AG09309 (cell line): ENCODE data around the gene SPX.

ENCODE experiments used
- DNase-seq: peaks from one replicate; pipeline ENCODE4 v3.0.0-alpha.2; 2010; ENCODE audit warnings: low read depth
- H3K4me3 ChIP-seq: 2 replicates; pipeline ENCODE4 v1.5.1; 2011; ENCODE audit warnings: mild to moderate bottlenecking, low read depth, low read length, moderate library complexity; ENCODE audit not compliant: control insufficient read depth
- CTCF ChIP-seq: IDR thresholded peaks from 2 replicates; pipeline ENCODE4 v1.5.1; 2011; ENCODE audit warnings: mild to moderate bottlenecking, low read depth, low read length, inconsistent platforms; ENCODE audit not compliant: insufficient read depth, control insufficient read depth; ENCODE audit errors: missing control alignments

The SPX gene

GRCh38 chr12:21566223-21566906, 40.3 kb downstream of the SPX start:
- no peak for TF ChIP-seq CTCF
- H3K4me3 ChIP-seq: no peak overlapping the region
- DNase-seq: no peak

- no peak overlapping the region for H3K4me3 ChIP-seq
- DNase-seq: no peak
- TF ChIP-seq CTCF: no peak
Observed at GRCh38 chr12:21566907-21567394, 40.9 kb downstream of the SPX start.

- no peak for TF ChIP-seq CTCF
- DNase-seq: no peak
- no peak overlapping the region for H3K4me3 ChIP-seq
Observed at GRCh38 chr12:21568115-21568514, 42.0 kb downstream of the SPX start.

GRCh38 chr12:21571046-21571445, 45.0 kb downstream of the SPX start:
- H3K4me3 ChIP-seq: no peak overlapping the region
- no peak for TF ChIP-seq CTCF
- no peak for DNase-seq

- no peak for TF ChIP-seq CTCF
Observed at GRCh38 chr12:21573733-21574358, 47.8 kb downstream of the SPX start.

GRCh38 chr12:21576431-21576830, 50.3 kb downstream of the SPX start:
- H3K4me3 ChIP-seq: no peak overlapping the region
- no peak for DNase-seq
- TF ChIP-seq CTCF: no peak

More at GRCh38 chr12:21573733-21574358, 47.8 kb downstream of the SPX start:
- no peak for DNase-seq
- H3K4me3 ChIP-seq: no peak overlapping the region
